Natural killer cell (primary cell): ENCODE data around the gene DDX28. TPM values are rescaled to one million over a fixed set of nuclear protein-coding genes. Genes with fewer than 3 reads are reported as not detected.

ENCODE experiments used
- ATAC-seq, 3 donors: fragments of 150-1000 bp in 2 of 3; fragments of 200-7000 bp in 1 of 3; cut with Tn5 transposase; 1 replicate in 1 of 3; 2 replicates in 2 of 3; pipeline ENCODE4 v1.10.0; 2021; ENCODE audit warnings: mild to moderate bottlenecking in 2 of 3, moderate library complexity in 2 of 3
- DNase-seq, 2 donors: peaks; one replicate each; pipeline versions ENCODE4 v3.0.0 to v3.0.0-alpha.2; 2013 to 2021; ENCODE audit warnings: mixed read lengths in 1 of 2
- H3K27ac ChIP-seq: one replicate; pipeline ENCODE4 v1.5.1; 2013; ENCODE audit warnings: mild to moderate bottlenecking, low read length
- H3K27me3 ChIP-seq: one replicate; pipeline ENCODE4 v1.6.1; 2013; ENCODE audit warnings: low read length; ENCODE audit not compliant: control insufficient read depth, insufficient read depth
- H3K36me3 ChIP-seq: one replicate; pipeline ENCODE4 v1.6.1; 2013; ENCODE audit warnings: low read length; ENCODE audit not compliant: control insufficient read depth, insufficient read depth
- H3K4me1 ChIP-seq: one replicate; pipeline ENCODE4 v1.6.1; 2013; ENCODE audit warnings: low read length; ENCODE audit not compliant: control insufficient read depth, insufficient read depth
- H3K4me3 ChIP-seq: one replicate; pipeline ENCODE4 v1.5.1; 2013; ENCODE audit warnings: low read length
- H3K9me3 ChIP-seq: one replicate; pipeline ENCODE4 v1.6.1; 2013; ENCODE audit warnings: low read length; ENCODE audit not compliant: control insufficient read depth, insufficient read depth
- H3K27ac Mint-ChIP-seq, 2 donors: one replicate each; pipeline ENCODE4 v1.8.0; 2022; ENCODE audit warnings: mild to moderate bottlenecking in 2 of 2, mixed read lengths in 2 of 2, moderate library complexity in 1 of 2
- H3K27me3 Mint-ChIP-seq, 2 donors: one replicate each; pipeline ENCODE4 v1.8.0; 2022; ENCODE audit warnings: low read depth in 2 of 2, mixed read lengths in 2 of 2
- H3K36me3 Mint-ChIP-seq: one replicate; pipeline ENCODE4 v1.8.0; 2022; ENCODE audit warnings: mixed read lengths
- H3K4me1 Mint-ChIP-seq, 2 donors: one replicate each; pipeline ENCODE4 v1.8.0; 2022; ENCODE audit warnings: mixed read lengths in 2 of 2
- H3K4me3 Mint-ChIP-seq: one replicate; pipeline ENCODE4 v1.8.0; 2022; ENCODE audit warnings: mild to moderate bottlenecking, moderate library complexity, mixed read lengths
- H3K9me3 Mint-ChIP-seq, 2 donors: one replicate each; pipeline ENCODE4 v1.8.0; 2022; ENCODE audit warnings: mixed read lengths in 2 of 2
- WGBS: methylation state at CpG from one replicate; pipeline ENCODE4 v1.1.7; 2013; ENCODE audit warnings: missing lambda C conversion rate; ENCODE audit not compliant: insufficient coverage; 5-methylcytosine and 5-hydroxymethylcytosine counted together
- intact Hi-C: fragments of 100-400 bp; cut with micrococcal nuclease; formaldehyde crosslinking; loops from one replicate; pipeline ENCODE4 v1.14.2; 2022
- total RNA-seq, 4 donors: library from RNA; stranded (reverse); fragments of 120-200 nt in 1 of 4; gene quantifications; one replicate each; pipeline versions ENCODE4 v1.2.3 to v1.2.4, GENCODE V29; 2013 to 2022
- TF ChIP-seq, protein P1 (sequence below): fragments of 200-600 bp; IDR thresholded peaks from one replicate; pipeline ENCODE4 v1.8.0; 2022; ENCODE audit warnings: antibody characterized with exemption

Gene DDX28
- total RNA-seq, 3 donors from 2014 or later (not counting 1 experiment from before 2014, with no cell fraction given): 17.4 to 19.0 (median 17.9) TPM

DNA sequence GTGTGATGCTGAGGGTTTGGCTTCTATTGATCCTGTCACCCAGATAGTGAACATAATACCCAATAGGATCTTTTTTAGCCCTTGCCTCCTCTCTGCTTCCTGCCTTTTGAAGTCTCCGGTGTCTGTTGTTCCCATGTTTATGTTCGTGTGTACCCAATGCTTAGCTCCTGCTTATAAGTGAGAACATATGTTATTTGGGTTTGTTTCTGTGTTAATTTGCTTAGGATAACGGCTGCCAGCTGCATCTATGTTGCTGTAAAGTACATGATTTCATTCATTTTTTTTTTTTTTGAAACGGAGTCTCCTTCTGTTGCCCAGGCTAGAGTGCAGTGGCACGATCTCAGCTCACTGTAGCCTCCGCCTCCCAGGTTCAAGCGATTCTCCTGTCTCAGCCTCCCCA lies 23.1 kb upstream of the DDX28 start:
- ATAC-seq (no peak), DNase-seq (no peak)
- peaks cover 20% of the 10 kb centered on the region for H3K36me3 ChIP-seq
- no peak overlapping the region for H3K27ac ChIP-seq
- Mint-ChIP-seq H3K4me3 (no peak overlapping the region), H3K9me3 (no peaks in the 10 kb centered on the region), H3K27ac (no peak overlapping the region), H3K27me3 (no peaks in the 10 kb centered on the region), H3K36me3 (peaks cover 6% of the 10 kb centered on the region), H3K4me1 (no peaks in the 10 kb centered on the region)
- H3K9me3 ChIP-seq: no peaks in the 10 kb centered on the region
- TF ChIP-seq, protein P1, sequence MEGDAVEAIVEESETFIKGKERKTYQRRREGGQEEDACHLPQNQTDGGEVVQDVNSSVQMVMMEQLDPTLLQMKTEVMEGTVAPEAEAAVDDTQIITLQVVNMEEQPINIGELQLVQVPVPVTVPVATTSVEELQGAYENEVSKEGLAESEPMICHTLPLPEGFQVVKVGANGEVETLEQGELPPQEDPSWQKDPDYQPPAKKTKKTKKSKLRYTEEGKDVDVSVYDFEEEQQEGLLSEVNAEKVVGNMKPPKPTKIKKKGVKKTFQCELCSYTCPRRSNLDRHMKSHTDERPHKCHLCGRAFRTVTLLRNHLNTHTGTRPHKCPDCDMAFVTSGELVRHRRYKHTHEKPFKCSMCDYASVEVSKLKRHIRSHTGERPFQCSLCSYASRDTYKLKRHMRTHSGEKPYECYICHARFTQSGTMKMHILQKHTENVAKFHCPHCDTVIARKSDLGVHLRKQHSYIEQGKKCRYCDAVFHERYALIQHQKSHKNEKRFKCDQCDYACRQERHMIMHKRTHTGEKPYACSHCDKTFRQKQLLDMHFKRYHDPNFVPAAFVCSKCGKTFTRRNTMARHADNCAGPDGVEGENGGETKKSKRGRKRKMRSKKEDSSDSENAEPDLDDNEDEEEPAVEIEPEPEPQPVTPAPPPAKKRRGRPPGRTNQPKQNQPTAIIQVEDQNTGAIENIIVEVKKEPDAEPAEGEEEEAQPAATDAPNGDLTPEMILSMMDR: no peak
- H3K27me3 ChIP-seq: no peaks in the 10 kb centered on the region
- WGBS: 88% methylated on average over 7 of the region's 7 CpGs
- H3K4me3 ChIP-seq: no peak overlapping the region
- peaks cover 5% of the 10 kb centered on the region for H3K4me1 ChIP-seq
- intact Hi-C loops: no loop called here

DNA sequence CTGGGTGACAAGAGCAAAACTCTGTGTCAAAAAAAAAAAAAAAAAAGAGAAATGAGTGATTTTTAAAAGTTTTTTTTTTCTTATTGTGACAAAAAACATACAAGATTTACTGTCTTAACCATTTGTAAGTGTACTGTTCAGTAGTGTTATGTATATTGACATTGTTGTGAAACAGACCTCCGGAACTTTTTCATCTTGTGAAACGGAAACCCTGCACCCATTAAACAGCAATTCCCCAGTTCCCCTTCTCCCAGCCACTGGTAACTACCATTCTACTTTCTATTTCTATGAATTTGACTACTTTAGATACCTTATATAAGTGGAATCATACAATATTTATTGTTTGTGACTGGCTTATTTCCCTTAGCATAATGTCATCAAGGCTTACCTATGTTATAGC lies 18.8 kb upstream of the DDX28 start:
- Mint-ChIP-seq H3K4me1 (peaks cover 13 to 15% of the 10 kb centered on the region in 2 donors), H3K36me3 (no peaks in the 10 kb centered on the region), H3K9me3 (no peaks in the 10 kb centered on the region), H3K27ac (peak overlapping the region in 1 of 2 donors; percentile 38), H3K4me3 (no peak overlapping the region), H3K27me3 (no peaks in the 10 kb centered on the region)
- H3K27ac ChIP-seq: no peak overlapping the region
- peaks cover 26% of the 10 kb centered on the region for H3K4me1 ChIP-seq
- TF ChIP-seq, protein P1: no peak
- no peaks in the 10 kb centered on the region for H3K9me3 ChIP-seq
- no peaks in the 10 kb centered on the region for H3K27me3 ChIP-seq
- ATAC-seq (no peak), DNase-seq (no peak)
- 100% methylated on average over 1 of the region's 2 CpGs for WGBS
- H3K4me3 ChIP-seq: no peak overlapping the region
- intact Hi-C loops: no loop called here
- H3K36me3 ChIP-seq: peaks cover 2% of the 10 kb centered on the region

GRCh38 chr16:68040506-68041288 lies 17.7 kb upstream of the DDX28 start:
- ATAC-seq (peak; percentile 98 to 100 (median 99)), DNase-seq (peak; percentile 89 to 93)
- Mint-ChIP-seq H3K27ac (peak overlapping the region; percentile 72 to 79), H3K36me3 (no peaks in the 10 kb centered on the region), H3K4me1 (peaks cover 16 to 19% of the 10 kb centered on the region in 2 donors), H3K4me3 (no peak overlapping the region), H3K9me3 (no peaks in the 10 kb centered on the region), H3K27me3 (no peaks in the 10 kb centered on the region)
- H3K4me1 ChIP-seq: peaks cover 35% of the 10 kb centered on the region
- TF ChIP-seq, protein P1: peak; percentile 83
- H3K27ac ChIP-seq: no peak overlapping the region
- H3K36me3 ChIP-seq: peaks cover 2% of the 10 kb centered on the region
- 52% methylated on average over 11 of the region's 14 CpGs for WGBS
- intact Hi-C loops: loop anchor here (1.0 kb wide), 4 partner anchors 47 to 519 kb away; no protein-coding TSS in a partner anchor
- H3K27me3 ChIP-seq: no peaks in the 10 kb centered on the region
- no peak overlapping the region for H3K4me3 ChIP-seq
- H3K9me3 ChIP-seq: no peaks in the 10 kb centered on the region
